Tongue (tissue), 2 donors: Measurements from ENCODE around the gene PREX1. TPM values are rescaled to one million over a fixed set of nuclear protein-coding genes. Genes with fewer than 3 reads are reported as not detected.
"Not testable (repeated sequence)": the region's sequence is repeated elsewhere in the genome, so short reads cannot be mapped to it uniquely, and the experiment has no call there.

Source experiments
- DNase-seq: peaks from one replicate; pipeline ENCODE4 v3.0.0-alpha.2; 2015
- total RNA-seq: library from RNA; depleted of rRNA; stranded (reverse); fragments of >200 nt; gene quantifications from one replicate; pipeline ENCODE4 v1.2.3, GENCODE V29; 2014

PREX1 gene
- total RNA-seq, 1 donor from 2014 or later, result 29.4 TPM

- no peak for DNase-seq
Observed at GRCh38 chr20:48774696-48775095, 53.1 kb downstream of the PREX1 start.

- DNase-seq, result no peak
Observed at GRCh38 chr20:48773837-48774418, 53.9 kb downstream of the PREX1 start.

GRCh38 chr20:48772183-48772976 is 55.4 kb downstream of the PREX1 start:
- no peak for DNase-seq

GRCh38 chr20:48771542-48771941 is 56.3 kb downstream of the PREX1 start:
- DNase-seq, result no peak

GRCh38 chr20:48770700-48771442 is 56.9 kb downstream of the PREX1 start:
- DNase-seq, result no peak

GRCh38 chr20:48769069-48769983 is 58.5 kb downstream of the PREX1 start:
- no peak for DNase-seq

GRCh38 chr20:48766961-48767960 is 60.5 kb downstream of the PREX1 start:
- DNase-seq, result no peak

GRCh38 chr20:48766205-48766604 is 61.6 kb downstream of the PREX1 start:
- no peak for DNase-seq

GRCh38 chr20:48765359-48765758 is 62.4 kb downstream of the PREX1 start:
- DNase-seq, result no peak

GRCh38 chr20:48763216-48763914 is 64.4 kb downstream of the PREX1 start:
- DNase-seq, result no peak

GRCh38 chr20:48761874-48762273 is 65.9 kb downstream of the PREX1 start:
- no peak for DNase-seq

- DNase-seq, result no peak
Observed at GRCh38 chr20:48761023-48761785, 66.6 kb downstream of the PREX1 start.

- no peak for DNase-seq
Observed at GRCh38 chr20:48760403-48760983, 67.3 kb downstream of the PREX1 start.

- no peak for DNase-seq
Observed at GRCh38 chr20:48759631-48760245, 68.1 kb downstream of the PREX1 start.

GRCh38 chr20:48758206-48758820 is 69.5 kb downstream of the PREX1 start:
- DNase-seq, result no peak

- DNase-seq, result not testable (repeated sequence)
Observed at GRCh38 chr20:48756774-48757173, 71.0 kb downstream of the PREX1 start.

GRCh38 chr20:48754292-48754691 is 73.5 kb downstream of the PREX1 start:
- DNase-seq, result no peak

GRCh38 chr20:48752963-48753362 is 74.8 kb downstream of the PREX1 start:
- DNase-seq, result no peak
